HepG2 (cell line): ENCODE measurements around the gene SEPTIN2. TPM values are rescaled to one million over a fixed set of nuclear protein-coding genes. Genes with fewer than 3 reads are reported as not detected.

Source experiments
- FIP1L1 ChIP-seq: fragments of 200-400 bp; formaldehyde crosslinking; IDR thresholded peaks from 2 replicates; pipeline ENCODE4 v1.6.1; 2018; ENCODE audit warnings: low read depth, mild to moderate bottlenecking, low read length, moderate library complexity, borderline replicate concordance; ENCODE audit not compliant: insufficient read depth
- GFI1 ChIP-seq: sonication (generic); formaldehyde crosslinking; IDR thresholded peaks from 2 replicates; pipeline ENCODE4 v1.5.0; 2020; ENCODE audit warnings: missing genetic modification reagents, mild to moderate bottlenecking, borderline replicate concordance
- HBP1 ChIP-seq: IDR thresholded peaks from 2 replicates; pipeline ENCODE4 v1.6.1; 2016; ENCODE audit warnings: low read depth, control low read depth
- HIC2 ChIP-seq: sonication (generic); formaldehyde crosslinking; IDR thresholded peaks from 2 replicates; pipeline ENCODE4 v1.9.0; 2022; ENCODE audit warnings: low read depth, missing genetic modification reagents
- HMGXB4 ChIP-seq, 2 experiments: sonication (generic) in 1 of 2; formaldehyde crosslinking in 1 of 2; IDR thresholded peaks; 2 replicates each; pipeline versions ENCODE4 v1.4.0 to v1.6.1; 2018 to 2020; ENCODE audit warnings: missing genetic modification reagents in 2 of 2, borderline replicate concordance in 1 of 2, low read depth in 1 of 2, mild to moderate bottlenecking in 1 of 2, missing biosample characterization in 1 of 2
- NCOA5 ChIP-seq: sonication (generic); formaldehyde crosslinking; IDR thresholded peaks from 2 replicates; pipeline ENCODE4 v1.4.0; 2020; ENCODE audit warnings: missing genetic modification reagents
- POLR2AphosphoS5 ChIP-seq: IDR thresholded peaks from 2 replicates; pipeline ENCODE4 v1.6.1; 2012; ENCODE audit warnings: low read depth, low read length
- RNF2 ChIP-seq: fragments of 450-650 bp; conservative IDR thresholded peaks from 2 replicates; pipeline ENCODE4 v1.6.1; 2016; ENCODE audit warnings: low read depth
- SRF ChIP-seq: IDR thresholded peaks from 2 replicates; pipeline ENCODE4 v1.6.1; 2011; ENCODE audit warnings: mild to moderate bottlenecking, low read depth, low read length, moderate library complexity
- TAF1 ChIP-seq: sonication (generic); formaldehyde crosslinking; IDR thresholded peaks from 2 replicates; pipeline ENCODE4 v1.4.0; 2020; ENCODE audit warnings: missing genetic modification reagents
- TCF7L2 ChIP-seq: IDR thresholded peaks from 2 replicates; pipeline ENCODE4 v1.6.1; 2011; ENCODE audit warnings: mild to moderate bottlenecking, low read depth, low read length, moderate library complexity
- THAP9 ChIP-seq: sonication (generic); formaldehyde crosslinking; IDR thresholded peaks from 2 replicates; pipeline ENCODE4; 2020; ENCODE audit warnings: missing genetic modification reagents, mild to moderate bottlenecking, borderline replicate concordance
- ZIK1 ChIP-seq: sonication (generic); formaldehyde crosslinking; IDR thresholded peaks from 2 replicates; pipeline ENCODE4 v1.5.0; 2020; ENCODE audit warnings: mild to moderate bottlenecking, low read depth, missing genetic modification reagents, borderline replicate concordance
- ZNF17 ChIP-seq: sonication (generic); formaldehyde crosslinking; IDR thresholded peaks from 2 replicates; pipeline ENCODE4 v1.5.0; 2020; ENCODE audit warnings: mild to moderate bottlenecking, missing genetic modification reagents
- ZNF263 ChIP-seq: sonication (generic); formaldehyde crosslinking; IDR thresholded peaks from 2 replicates; pipeline ENCODE4 v1.4.0; 2020; ENCODE audit warnings: missing genetic modification reagents
- ZNF335 ChIP-seq: sonication (generic); formaldehyde crosslinking; IDR thresholded peaks from 2 replicates; pipeline ENCODE4 v1.4.0; 2020; ENCODE audit warnings: missing genetic modification reagents
- ZNF343 ChIP-seq: sonication (generic); formaldehyde crosslinking; IDR thresholded peaks from 2 replicates; pipeline ENCODE4 v1.4.0; 2020; ENCODE audit warnings: mild to moderate bottlenecking, missing genetic modification reagents
- ZNF75D ChIP-seq: sonication (generic); formaldehyde crosslinking; IDR thresholded peaks from 2 replicates; pipeline ENCODE4 v1.8.1; 2023; ENCODE audit warnings: missing genetic modification reagents, mild to moderate bottlenecking, borderline replicate concordance
- ZNF792 ChIP-seq: IDR thresholded peaks from 2 replicates; pipeline ENCODE4 v1.6.1; 2016
- polyA plus RNA-seq, 8 experiments: library from polyadenylated mRNA; depleted of rRNA in 3 of 8; stranded (reverse) in 7 of 8; unstranded in 1 of 8; fragments of >200 nt; fragmentation: Illumina TruSeq in 4 of 8; extraction: Trizol in 4 of 8; gene quantifications; 2 replicates each; pipeline versions ENCODE4 v1.2.1 to v1.2.3, GENCODE V29; 2011 to 2016; ENCODE audit warnings: low read depth in 4 of 8, missing spikeins in 1 of 8, mixed read lengths in 1 of 8; ENCODE audit not compliant: insufficient read depth in 1 of 8
- total RNA-seq, 5 experiments: library from RNA; depleted of rRNA; stranded (reverse); fragments of >200 nt; fragmentation: Illumina TruSeq; extraction: Trizol; gene quantifications; 2 replicates each; pipeline ENCODE4 v1.2.3, GENCODE V29; 2016; ENCODE audit warnings: low read depth in 1 of 5

The SEPTIN2 gene
- total and polyA plus RNA-seq, 2 of the 13 experiments (the other 11 are each of a cell fraction or from before 2014, with no cell fraction given): 493 to 733 TPM

DNA sequence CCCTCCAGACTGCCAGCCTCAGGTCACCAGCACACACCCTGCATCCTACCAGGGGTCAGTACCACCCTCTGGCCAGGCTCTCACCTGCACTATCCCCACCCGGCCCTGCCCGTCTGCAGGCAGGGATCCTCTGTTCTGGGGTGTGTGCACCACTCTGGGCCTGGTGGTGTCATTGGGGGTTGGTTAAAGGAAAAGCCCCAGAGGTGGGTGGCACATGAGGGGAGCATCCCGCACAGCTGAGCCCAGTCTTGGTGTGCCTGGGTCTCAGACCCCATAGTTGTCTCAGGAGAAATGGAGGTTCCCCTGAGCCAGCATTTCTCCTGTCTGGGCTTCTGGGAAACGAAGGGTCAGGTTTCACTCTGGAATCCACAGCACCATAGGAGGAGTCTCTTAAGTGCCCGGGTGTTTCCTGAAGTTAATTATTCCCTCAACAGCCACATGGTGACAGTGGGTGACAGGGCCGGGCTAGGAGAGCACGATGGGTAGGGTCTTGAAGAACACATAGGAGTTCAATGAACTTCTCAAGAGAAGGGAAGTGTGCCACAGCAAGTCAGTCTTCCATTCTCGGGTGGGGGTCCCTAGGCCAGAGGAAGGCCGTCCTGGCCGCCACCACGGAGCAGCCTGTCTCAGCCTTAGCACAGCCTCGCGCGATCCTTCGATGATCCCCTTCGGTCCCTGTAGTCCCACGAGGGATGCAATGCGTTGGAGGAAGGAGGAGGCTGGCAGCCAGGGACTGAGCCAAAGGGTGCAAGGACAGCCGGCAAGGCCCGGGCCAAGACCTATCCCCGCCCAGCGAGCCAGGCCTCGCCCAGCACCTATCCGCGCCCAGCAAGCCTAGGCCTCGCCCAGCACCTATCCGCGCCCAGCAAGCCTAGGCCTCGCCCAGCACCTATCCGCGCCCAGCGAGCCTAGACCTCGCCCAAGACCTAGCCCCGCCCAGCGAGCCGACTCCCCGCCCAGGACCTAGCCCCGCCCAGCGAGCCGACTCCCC is 39.2 kb downstream of the SEPTIN2 start (continued):
- TF ChIP-seq HMGXB4 (CRISPR knock-in tag; IDR thresholded peaks at IDR 0.05; ENCODE audit: borderline replicate concordance in 1 of 2, low read depth in 1 of 2) (peak in 1 of 2 experiments; percentile 51; a peak in 1 of 4 replicates), SRF (no peak), THAP9 (CRISPR knock-in tag) (peak; percentile 32; the same call in 1 of the 2 replicates), TAF1 (CRISPR knock-in tag) (peak; percentile 63; the same call in 1 of the 2 replicates), HBP1 (CRISPR knock-in tag) (peak; percentile 89), FIP1L1 (no peak), ZNF17 (CRISPR knock-in tag) (no peak), HIC2 (peak; percentile 49; the same call in 1 of the 2 replicates), POLR2AphosphoS5 (peak; percentile 66; the same call in 1 of the 2 replicates), NCOA5 (CRISPR knock-in tag) (no peak), TCF7L2 (no peak), ZNF75D (0 out of 2 replicates have a peak, but pooled peaks have one; percentile 64), RNF2 (no peak), ZNF792 (CRISPR knock-in tag) (peak; percentile 40; the same call in 1 of the 2 replicates), ZNF335 (CRISPR knock-in tag) (0 out of 2 replicates have a peak, but pooled peaks have one; percentile 29), ZIK1 (0 out of 2 replicates have a peak, but pooled peaks have one; percentile 29), ZNF343 (CRISPR knock-in tag) (peak; percentile 56), ZNF263 (CRISPR knock-in tag) (peak; percentile 51; the same call in 1 of the 2 replicates), GFI1 (0 out of 2 replicates have a peak, but pooled peaks have one; percentile 47)
